NCI-H524 treated with DMSO at 0.1 percent for 48 hours (cell line): ENCODE results near the gene SLC29A4.
"Not testable (repeated sequence)": the region's sequence is repeated elsewhere in the genome, so short reads cannot be mapped to it uniquely, and the experiment has no call there.

ENCODE experiments used
- DNase-seq: peaks from one replicate; lab custom pipeline; 2025; lab: John Stamatoyannopoulos, UW

SLC29A4 gene

GRCh38 chr7:5323800-5324781, 41.3 kb downstream of the SLC29A4 start:
- not testable (repeated sequence) for DNase-seq

GRCh38 chr7:5324961-5325360, 42.2 kb downstream of the SLC29A4 start:
- no peak for DNase-seq

- DNase-seq: no peak
These were observed 47.5 kb downstream of the SLC29A4 start for GRCh38 chr7:5330288-5330687.

- DNase-seq: no peak
These were observed 49.8 kb downstream of the SLC29A4 start for GRCh38 chr7:5332579-5332978.

GRCh38 chr7:5333121-5334045, 50.6 kb downstream of the SLC29A4 start:
- DNase-seq: no peak

DNA sequence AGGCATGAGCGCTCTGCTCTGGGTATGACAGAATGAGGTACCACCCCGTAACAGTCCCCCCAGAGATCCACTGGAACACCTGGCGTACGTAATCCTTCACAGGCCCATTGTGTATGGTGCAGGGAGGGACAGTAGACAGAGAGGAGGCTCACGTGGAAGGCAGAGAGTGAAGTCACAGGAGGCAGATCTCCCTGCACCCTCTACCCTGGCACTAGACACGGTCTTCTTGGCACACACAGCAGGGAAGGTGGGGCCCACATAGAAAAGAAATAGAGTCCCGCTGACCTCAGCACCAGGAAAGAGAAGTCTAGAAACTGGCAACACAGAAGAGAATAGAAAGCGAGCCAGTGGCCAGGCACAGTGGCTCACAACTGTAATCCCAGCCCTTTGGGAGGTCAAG, 51.9 kb downstream of the SLC29A4 start:
- DNase-seq: no peak

DNA sequence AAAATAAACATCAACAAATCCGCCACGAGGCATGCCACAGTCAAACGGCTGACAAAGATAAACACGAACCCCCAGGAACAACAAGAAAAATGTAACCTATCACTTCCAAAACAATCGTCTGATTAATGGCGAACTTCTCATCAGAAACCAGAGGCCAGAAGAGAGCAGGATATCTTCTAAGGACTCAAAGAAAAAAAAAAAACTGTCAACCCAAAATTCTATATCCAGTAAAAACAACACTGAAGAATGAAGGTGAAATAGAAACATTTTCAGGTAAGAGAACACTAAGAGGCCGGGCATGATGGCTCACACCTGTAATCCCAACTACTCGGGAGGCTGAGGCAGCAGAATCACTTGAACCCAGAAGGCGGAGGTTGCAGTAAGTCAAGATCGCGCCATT, 54.3 kb downstream of the SLC29A4 start:
- no peak for DNase-seq

GRCh38 chr7:5339955-5340354, 57.2 kb downstream of the SLC29A4 start:
- no peak for DNase-seq

GRCh38 chr7:5342631-5343030, 59.9 kb downstream of the SLC29A4 start:
- DNase-seq: no peak

GRCh38 chr7:5343884-5344283, 61.1 kb downstream of the SLC29A4 start:
- DNase-seq: no peak

GRCh38 chr7:5344342-5344741, 61.6 kb downstream of the SLC29A4 start:
- DNase-seq: no peak

- DNase-seq: no peak
These were observed 62.4 kb downstream of the SLC29A4 start for GRCh38 chr7:5345171-5345570.

DNA sequence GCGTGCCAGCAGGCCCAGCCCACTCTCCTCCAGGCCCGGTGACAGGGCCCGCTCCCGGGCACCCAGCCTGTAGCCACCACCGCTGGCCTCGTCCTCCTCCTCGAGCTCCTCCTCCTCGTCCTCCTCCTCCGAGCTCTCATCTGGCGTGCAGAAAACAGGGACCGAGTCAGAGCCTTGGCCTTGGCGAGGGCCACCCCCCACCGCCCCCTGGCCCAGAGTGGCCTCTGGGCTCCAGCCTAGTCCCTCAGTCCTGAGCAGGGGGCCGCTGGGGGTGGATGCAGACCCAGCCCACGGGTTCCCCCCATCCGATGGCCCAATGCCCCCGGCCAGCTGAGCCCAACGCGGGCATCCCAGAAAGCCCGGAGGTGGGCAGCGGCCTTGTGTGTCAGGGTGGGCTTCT, 62.9 kb downstream of the SLC29A4 start:
- DNase-seq: no peak

- no peak for DNase-seq
These were observed 65.6 kb downstream of the SLC29A4 start for GRCh38 chr7:5348134-5349004.

DNA sequence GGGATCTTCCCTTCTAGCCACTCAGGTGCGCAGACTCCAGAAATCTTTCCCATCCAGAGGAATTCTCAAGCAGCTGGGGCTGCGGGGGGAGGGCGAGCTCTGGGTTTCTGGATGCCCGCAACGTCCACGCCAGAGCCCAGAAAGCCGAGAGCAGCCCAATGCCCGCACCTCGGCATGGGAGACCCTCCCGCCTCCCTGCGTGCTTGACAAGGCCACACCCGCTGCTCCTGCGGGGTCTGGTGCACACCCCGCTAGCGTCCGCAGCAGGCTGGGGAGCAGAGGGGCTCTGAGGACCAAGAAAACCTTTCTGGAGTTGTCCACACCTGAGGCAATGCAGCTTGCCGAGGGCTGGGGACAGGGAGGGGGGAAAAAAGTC, 66.2 kb downstream of the SLC29A4 start:
- DNase-seq: no peak

- no peak for DNase-seq
These were observed 66.9 kb downstream of the SLC29A4 start for GRCh38 chr7:5349437-5350173.

GRCh38 chr7:5350174-5350463, 67.4 kb downstream of the SLC29A4 start:
- DNase-seq: no peak

- no peak for DNase-seq
These were observed 68.0 kb downstream of the SLC29A4 start for GRCh38 chr7:5350600-5351385.

- no peak for DNase-seq
These were observed 68.9 kb downstream of the SLC29A4 start for GRCh38 chr7:5351507-5352265.
